Activated CD4-positive, alpha-beta memory T cell treated with anti-CD3 and anti-CD28 coated beads, Interleukin-2, amount 10 ng/mL, durations not matched to agents 7 days and 5 days (primary cell): ENCODE results near the gene SH3GL2. TPM values are rescaled to one million over a fixed set of nuclear protein-coding genes. Genes with fewer than 3 reads are reported as not detected.

Source experiments
- CTCF ChIA-PET: fragments of 350-600 bp; sonication (Branson Sonifier 250); formaldehyde crosslinking; loops from one replicate; lab custom pipeline; 2021; ENCODE audit warnings: antibody characterized with exemption, inconsistent platforms; lab: Charles Lee
- POLR2A ChIA-PET: fragments of 350-600 bp; sonication (Branson Sonifier 250); formaldehyde crosslinking; loops from one replicate; lab custom pipeline; 2021; ENCODE audit warnings: antibody characterized with exemption; lab: Charles Lee
- DNase-seq: peaks from one replicate; pipeline ENCODE4 v3.0.0-alpha.2; 2020
- H3K27ac Mint-ChIP-seq: one replicate; pipeline ENCODE4 v1.8.0; 2021; ENCODE audit warnings: mild to moderate bottlenecking, mixed read lengths
- H3K27me3 Mint-ChIP-seq: one replicate; pipeline ENCODE4 v1.8.0; 2021; ENCODE audit warnings: mixed read lengths
- H3K36me3 Mint-ChIP-seq: one replicate; pipeline ENCODE4 v1.8.0; 2021; ENCODE audit warnings: low read depth, mixed read lengths
- H3K4me1 Mint-ChIP-seq: one replicate; pipeline ENCODE4 v1.8.0; 2021; ENCODE audit warnings: mixed read lengths
- H3K4me3 Mint-ChIP-seq: one replicate; pipeline ENCODE4 v1.8.0; 2021; ENCODE audit warnings: mild to moderate bottlenecking, mixed read lengths
- H3K9me3 Mint-ChIP-seq: one replicate; pipeline ENCODE4 v1.8.0; 2021; ENCODE audit warnings: mixed read lengths
- total RNA-seq, 2 experiments: library from RNA; stranded (reverse); gene quantifications; one replicate each; pipeline ENCODE4 v1.2.3, GENCODE V29; 2021

Gene SH3GL2
- total RNA-seq, 2 experiments from 2014 or later: not detected

- ChIA-PET CTCF (interaction anchor here (1.7 kb wide), 1 partner anchor 17 kb away, joined by 6 read pairs; no protein-coding TSS in a partner anchor), POLR2A (no interaction called here)
- Mint-ChIP-seq H3K36me3 (no peaks in the 10 kb centered on the region), H3K27ac (no peak overlapping the region), H3K27me3 (no peaks in the 10 kb centered on the region), H3K9me3 (no peaks in the 10 kb centered on the region), H3K4me1 (no peaks in the 10 kb centered on the region), H3K4me3 (no peak overlapping the region)
- no peak for DNase-seq
Observed at GRCh38 chr9:17793713-17794622, 215.1 kb downstream of the SH3GL2 start.

GRCh38 chr9:17795744-17796143 is 216.9 kb downstream of the SH3GL2 start:
- no peak overlapping the region for H3K27ac Mint-ChIP-seq
- H3K36me3 Mint-ChIP-seq: no peaks in the 10 kb centered on the region
- H3K9me3 Mint-ChIP-seq: no peaks in the 10 kb centered on the region
- ChIA-PET POLR2A (no interaction called here), CTCF (no interaction called here)
- no peaks in the 10 kb centered on the region for H3K4me1 Mint-ChIP-seq
- no peak overlapping the region for H3K4me3 Mint-ChIP-seq
- no peak for DNase-seq
- no peaks in the 10 kb centered on the region for H3K27me3 Mint-ChIP-seq

GRCh38 chr9:17799369-17799768 is 220.5 kb downstream of the SH3GL2 start:
- DNase-seq: no peak
- H3K4me1 Mint-ChIP-seq: no peaks in the 10 kb centered on the region
- no peaks in the 10 kb centered on the region for H3K36me3 Mint-ChIP-seq
- no peak overlapping the region for H3K4me3 Mint-ChIP-seq
- H3K27ac Mint-ChIP-seq: no peak overlapping the region
- CTCF ChIA-PET: no interaction called here
- no peaks in the 10 kb centered on the region for H3K9me3 Mint-ChIP-seq
- POLR2A ChIA-PET: no interaction called here
- H3K27me3 Mint-ChIP-seq: no peaks in the 10 kb centered on the region

GRCh38 chr9:17800418-17800817 is 221.6 kb downstream of the SH3GL2 start:
- Mint-ChIP-seq H3K27me3 (no peaks in the 10 kb centered on the region), H3K36me3 (no peaks in the 10 kb centered on the region), H3K4me1 (no peaks in the 10 kb centered on the region), H3K4me3 (no peak overlapping the region), H3K27ac (no peak overlapping the region), H3K9me3 (no peaks in the 10 kb centered on the region)
- CTCF ChIA-PET: interaction anchor here (1.5 kb wide), 1 partner anchor 11 kb away, joined by 4 read pairs; no protein-coding TSS in a partner anchor
- POLR2A ChIA-PET: no interaction called here
- DNase-seq: no peak

GRCh38 chr9:17802249-17802857 is 223.5 kb downstream of the SH3GL2 start:
- ChIA-PET POLR2A (interaction anchor here (0.6 kb wide), 1 partner anchor 1035 kb away, joined by 3 read pairs; no protein-coding TSS in a partner anchor), CTCF (interaction anchor here (1.3 kb wide), 2 partner anchors 9 to 10 kb away, joined by 4 to 5 read pairs; no protein-coding TSS in a partner anchor)
- no peaks in the 10 kb centered on the region for H3K36me3 Mint-ChIP-seq
- no peak for DNase-seq
- H3K4me1 Mint-ChIP-seq: no peaks in the 10 kb centered on the region
- no peaks in the 10 kb centered on the region for H3K27me3 Mint-ChIP-seq
- no peak overlapping the region for H3K4me3 Mint-ChIP-seq
- H3K27ac Mint-ChIP-seq: no peak overlapping the region
- H3K9me3 Mint-ChIP-seq: no peaks in the 10 kb centered on the region

- POLR2A ChIA-PET: no interaction called here
- H3K36me3 Mint-ChIP-seq: no peaks in the 10 kb centered on the region
- DNase-seq: no peak
- no peaks in the 10 kb centered on the region for H3K9me3 Mint-ChIP-seq
- H3K4me3 Mint-ChIP-seq: no peak overlapping the region
- H3K4me1 Mint-ChIP-seq: no peaks in the 10 kb centered on the region
- H3K27me3 Mint-ChIP-seq: no peaks in the 10 kb centered on the region
- CTCF ChIA-PET: no interaction called here
- no peak overlapping the region for H3K27ac Mint-ChIP-seq
Observed at GRCh38 chr9:17807613-17808282, 228.9 kb downstream of the SH3GL2 start.

- no peaks in the 10 kb centered on the region for H3K4me1 Mint-ChIP-seq
- no peaks in the 10 kb centered on the region for H3K9me3 Mint-ChIP-seq
- H3K36me3 Mint-ChIP-seq: no peaks in the 10 kb centered on the region
- ChIA-PET POLR2A (no interaction called here), CTCF (interaction anchor here (1.0 to 1.8 kb wide), 9 partner anchors 10 to 631 kb away, joined by 3 to 24 read pairs (median 5); no protein-coding TSS in a partner anchor)
- no peak overlapping the region for H3K4me3 Mint-ChIP-seq
- no peak overlapping the region for H3K27ac Mint-ChIP-seq
- no peaks in the 10 kb centered on the region for H3K27me3 Mint-ChIP-seq
- no peak for DNase-seq
Observed at GRCh38 chr9:17810317-17810716, 231.5 kb downstream of the SH3GL2 start.

- Mint-ChIP-seq H3K36me3 (no peaks in the 10 kb centered on the region), H3K27ac (no peak overlapping the region), H3K4me1 (no peaks in the 10 kb centered on the region), H3K4me3 (no peak overlapping the region), H3K27me3 (no peaks in the 10 kb centered on the region), H3K9me3 (no peaks in the 10 kb centered on the region)
- peak; percentile 42 for DNase-seq
- CTCF ChIA-PET: interaction anchor here (0.7 to 1.8 kb wide), 19 partner anchors 8 to 1217 kb away, joined by 3 to 24 read pairs (median 4); no protein-coding TSS in a partner anchor
- POLR2A ChIA-PET: no interaction called here
Observed at GRCh38 chr9:17810728-17811571, 232.1 kb downstream of the SH3GL2 start.

- no peak overlapping the region for H3K27ac Mint-ChIP-seq
- DNase-seq: no peak
- H3K4me3 Mint-ChIP-seq: no peak overlapping the region
- no peaks in the 10 kb centered on the region for H3K9me3 Mint-ChIP-seq
- ChIA-PET POLR2A (no interaction called here), CTCF (no interaction called here)
- H3K27me3 Mint-ChIP-seq: no peaks in the 10 kb centered on the region
- H3K36me3 Mint-ChIP-seq: no peaks in the 10 kb centered on the region
- H3K4me1 Mint-ChIP-seq: no peaks in the 10 kb centered on the region
Observed at GRCh38 chr9:17813798-17814197, 234.9 kb downstream of the SH3GL2 start.

GRCh38 chr9:17816431-17817027 is 237.7 kb downstream of the SH3GL2 start:
- H3K9me3 Mint-ChIP-seq: peaks cover 5% of the 10 kb centered on the region
- H3K27ac Mint-ChIP-seq: no peak overlapping the region
- no peak overlapping the region for H3K4me3 Mint-ChIP-seq
- DNase-seq: no peak
- H3K36me3 Mint-ChIP-seq: no peaks in the 10 kb centered on the region
- H3K4me1 Mint-ChIP-seq: peaks cover 5% of the 10 kb centered on the region
- ChIA-PET CTCF (no interaction called here), POLR2A (no interaction called here)
- no peaks in the 10 kb centered on the region for H3K27me3 Mint-ChIP-seq

GRCh38 chr9:17824191-17824590 is 245.3 kb downstream of the SH3GL2 start:
- Mint-ChIP-seq H3K27ac (no peak overlapping the region), H3K4me1 (peaks cover 5% of the 10 kb centered on the region), H3K4me3 (no peak overlapping the region), H3K9me3 (peaks cover 5% of the 10 kb centered on the region), H3K36me3 (no peaks in the 10 kb centered on the region), H3K27me3 (no peaks in the 10 kb centered on the region)
- ChIA-PET POLR2A (no interaction called here), CTCF (no interaction called here)
- DNase-seq: no peak
